Measurements from ENCODE around the gene SARM1. TPM values are rescaled to one million over a fixed set of nuclear protein-coding genes. Genes with fewer than 3 reads are reported as not detected.

The SARM1 gene
- total and polyA plus RNA-seq, 9 of the 15 experiments (the other 6 are each of a cell fraction or from before 2014, with no cell fraction given), result 0.04 to 0.55 (median 0.11) TPM; not detected in 2

DNA sequence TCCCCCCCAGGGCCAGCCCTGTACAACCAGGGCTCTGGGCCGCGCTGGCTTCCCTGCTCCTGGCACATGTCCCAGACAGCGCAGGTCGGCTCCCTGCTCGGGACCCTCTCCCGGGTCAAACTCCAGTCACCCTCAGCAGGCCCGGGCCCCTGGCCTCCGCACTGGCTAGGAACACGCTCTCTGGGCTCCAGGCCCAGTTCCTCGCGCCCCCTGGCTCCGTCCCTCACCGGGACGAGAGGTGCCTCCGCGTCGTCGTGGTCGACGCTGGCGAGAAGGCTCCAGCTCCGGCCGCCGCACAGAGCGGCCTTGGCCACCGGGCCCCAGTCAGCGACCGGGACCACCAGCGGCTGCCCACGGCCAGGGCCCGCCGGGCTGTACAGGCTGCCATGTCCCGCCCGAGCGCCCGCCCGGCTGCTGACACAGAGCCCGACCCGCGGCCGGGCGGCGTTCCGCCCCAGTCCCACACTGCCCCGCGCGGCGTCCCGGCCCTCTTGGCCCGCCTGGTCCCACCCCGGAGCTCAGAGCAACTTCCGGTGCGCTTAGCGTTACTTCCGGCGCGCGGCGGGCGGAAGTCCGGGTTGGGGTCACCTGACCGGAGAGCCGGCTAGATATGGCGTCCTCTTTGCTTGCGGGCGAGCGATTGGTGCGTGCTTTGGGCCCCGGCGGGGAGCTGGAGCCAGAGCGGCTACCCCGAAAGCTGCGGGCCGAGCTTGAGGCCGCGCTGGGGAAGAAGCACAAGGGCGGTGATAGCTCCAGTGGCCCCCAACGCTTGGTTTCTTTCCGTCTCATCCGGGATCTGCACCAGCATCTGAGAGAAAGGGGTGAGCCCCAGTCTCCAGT, 14.2 kb upstream of the SARM1 start, which contains the start of gene POLDIP2 (continued):
- TF ChIP-seq GABPB2 (CRISPR knock-in tag; conservative IDR thresholded peaks at IDR 0.05), result no peak
- no peak for TF ChIP-seq KDM1A (IDR thresholded peaks at IDR 0.05)
- TF ChIP-seq FIP1L1 (IDR thresholded peaks at IDR 0.05; ENCODE audit: low read depth, low read length, poor library complexity, severe bottlenecking), result peak; percentile 87
- no peak for TF ChIP-seq ZC3H8 (IDR thresholded peaks at IDR 0.05)
- TF ChIP-seq STAT5B (CRISPR knock-in tag; IDR thresholded peaks at IDR 0.05), result no peak
- no peak for TF ChIP-seq BCOR (IDR thresholded peaks at IDR 0.05)
- TF ChIP-seq CEBPG (CRISPR knock-in tag; IDR thresholded peaks at IDR 0.05), result no peak
- TF ChIP-seq CEBPG (tag; conservative IDR thresholded peaks at IDR 0.05 in 1 of 2, IDR thresholded peaks at IDR 0.05 in 1 of 2), result no peak
- TF ChIP-seq RNF2 (IDR thresholded peaks at IDR 0.05), result peak; percentile 72
- TF ChIP-seq PTBP1 (IDR thresholded peaks at IDR 0.05; ENCODE audit: low read depth, low read length), result 0 out of 2 replicates have a peak, but pooled peaks have one; percentile 30
- no peak for TF ChIP-seq MECOM (CRISPR knock-in tag; IDR thresholded peaks at IDR 0.05)
- peak; percentile 35; the same call in 1 of the 2 replicates for TF ChIP-seq CBX1 (IDR thresholded peaks at IDR 0.05; ENCODE audit: low read depth)
- no peak for TF ChIP-seq MEIS2 (IDR thresholded peaks at IDR 0.05; ENCODE audit: partially characterized antibody)
- TF ChIP-seq ZNF778 (CRISPR knock-in tag; IDR thresholded peaks at IDR 0.05), result no peak
- TF ChIP-seq, protein P1, sequence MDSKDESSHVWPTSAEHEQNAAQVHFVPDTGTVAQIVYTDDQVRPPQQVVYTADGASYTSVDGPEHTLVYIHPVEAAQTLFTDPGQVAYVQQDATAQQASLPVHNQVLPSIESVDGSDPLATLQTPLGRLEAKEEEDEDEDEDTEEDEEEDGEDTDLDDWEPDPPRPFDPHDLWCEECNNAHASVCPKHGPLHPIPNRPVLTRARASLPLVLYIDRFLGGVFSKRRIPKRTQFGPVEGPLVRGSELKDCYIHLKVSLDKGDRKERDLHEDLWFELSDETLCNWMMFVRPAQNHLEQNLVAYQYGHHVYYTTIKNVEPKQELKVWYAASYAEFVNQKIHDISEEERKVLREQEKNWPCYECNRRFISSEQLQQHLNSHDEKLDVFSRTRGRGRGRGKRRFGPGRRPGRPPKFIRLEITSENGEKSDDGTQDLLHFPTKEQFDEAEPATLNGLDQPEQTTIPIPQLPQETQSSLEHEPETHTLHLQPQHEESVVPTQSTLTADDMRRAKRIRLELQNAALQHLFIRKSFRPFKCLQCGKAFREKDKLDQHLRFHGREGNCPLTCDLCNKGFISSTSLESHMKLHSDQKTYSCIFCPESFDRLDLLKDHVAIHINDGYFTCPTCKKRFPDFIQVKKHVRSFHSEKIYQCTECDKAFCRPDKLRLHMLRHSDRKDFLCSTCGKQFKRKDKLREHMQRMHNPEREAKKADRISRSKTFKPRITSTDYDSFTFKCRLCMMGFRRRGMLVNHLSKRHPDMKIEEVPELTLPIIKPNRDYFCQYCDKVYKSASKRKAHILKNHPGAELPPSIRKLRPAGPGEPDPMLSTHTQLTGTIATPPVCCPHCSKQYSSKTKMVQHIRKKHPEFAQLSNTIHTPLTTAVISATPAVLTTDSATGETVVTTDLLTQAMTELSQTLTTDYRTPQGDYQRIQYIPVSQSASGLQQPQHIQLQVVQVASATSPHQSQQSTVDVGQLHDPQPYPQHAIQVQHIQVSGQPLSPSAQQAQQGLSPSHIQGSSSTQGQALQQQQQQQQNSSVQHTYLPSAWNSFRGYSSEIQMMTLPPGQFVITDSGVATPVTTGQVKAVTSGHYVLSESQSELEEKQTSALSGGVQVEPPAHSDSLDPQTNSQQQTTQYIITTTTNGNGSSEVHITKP (IDR thresholded peaks at IDR 0.05; ENCODE audit: partially characterized antibody), result no peak
- TF ChIP-seq PTTG1 (tag; IDR thresholded peaks at IDR 0.05; ENCODE audit: low read depth), result no peak
- no peak for TF ChIP-seq HOXB6 (CRISPR knock-in tag; IDR thresholded peaks at IDR 0.05; ENCODE audit: borderline replicate concordance)
- TF ChIP-seq SUPT5H (IDR thresholded peaks at IDR 0.05), result peak; percentile 80
- TF ChIP-seq CBX2 (IDR thresholded peaks at IDR 0.05; ENCODE audit: insufficient read depth, low read length, poor library complexity, severe bottlenecking), result no peak
- no peak for TF ChIP-seq HSF4 (CRISPR knock-in tag; IDR thresholded peaks at IDR 0.05; ENCODE audit: borderline replicate concordance)
- 0 out of 2 replicates have a peak, but pooled peaks have one; percentile 6 for TF ChIP-seq ZNF707 (CRISPR knock-in tag; conservative IDR thresholded peaks at IDR 0.05)
- no peak for TF ChIP-seq SMARCE1 (IDR thresholded peaks at IDR 0.05)
- no peak for TF ChIP-seq GTF2E2 (tag; IDR thresholded peaks at IDR 0.05)

Measured in K562 (cell line).